WTC11 (cell line): ENCODE data around the gene QKI. TPM values are rescaled to one million over a fixed set of nuclear protein-coding genes. Genes with fewer than 3 reads are reported as not detected.

ENCODE experiments used
- ATAC-seq: fragments of 200-7000 bp; cut with Tn5 transposase; 2 replicates; pipeline ENCODE4 v1.10.0; 2021; ENCODE audit warnings: mild to moderate bottlenecking, moderate library complexity
- CTCF ChIA-PET: fragments of 300-600 bp; sonication (Branson Sonifier 250); formaldehyde crosslinking; loops from one replicate; lab custom pipeline; 2021; ENCODE audit warnings: antibody characterized with exemption; lab: Charles Lee
- POLR2A ChIA-PET: fragments of 350-600 bp; sonication (Branson Sonifier 250); formaldehyde crosslinking; loops from one replicate; lab custom pipeline; 2021; ENCODE audit warnings: antibody characterized with exemption; lab: Charles Lee
- DNase-seq: peaks from one replicate; pipeline ENCODE4 v3.0.0; 2021; ENCODE audit warnings: low spot score
- H3K27ac Mint-ChIP-seq: 2 replicates; pipeline ENCODE4 v1.8.0; 2021; ENCODE audit warnings: mixed read lengths
- H3K27me3 Mint-ChIP-seq: 2 replicates; pipeline ENCODE4 v1.8.0; 2021; ENCODE audit warnings: low read depth, mild to moderate bottlenecking, moderate library complexity, mixed read lengths
- H3K36me3 Mint-ChIP-seq: 2 replicates; pipeline ENCODE4 v1.8.0; 2021; ENCODE audit warnings: mixed read lengths
- H3K4me1 Mint-ChIP-seq: 2 replicates; pipeline ENCODE4 v1.8.0; 2022; ENCODE audit warnings: mixed read lengths
- H3K4me3 Mint-ChIP-seq: 2 replicates; pipeline ENCODE4 v1.8.0; 2021; ENCODE audit warnings: mild to moderate bottlenecking, moderate library complexity, mixed read lengths
- H3K9me3 Mint-ChIP-seq: 2 replicates; pipeline ENCODE4 v1.8.0; 2021; ENCODE audit warnings: mixed read lengths
- CREM ChIP-seq: sonication (generic); formaldehyde crosslinking; IDR thresholded peaks from 2 replicates; pipeline ENCODE4 v1.8.1; 2022; ENCODE audit warnings: mild to moderate bottlenecking, missing genetic modification reagents, moderate library complexity
- ETV6 ChIP-seq: sonication (generic); formaldehyde crosslinking; IDR thresholded peaks from 2 replicates; pipeline ENCODE4 v1.8.1; 2022; ENCODE audit warnings: mild to moderate bottlenecking, missing genetic modification reagents
- FOXJ3 ChIP-seq: sonication (generic); formaldehyde crosslinking; IDR thresholded peaks from 2 replicates; pipeline ENCODE4 v1.9.0; 2021; ENCODE audit warnings: missing genetic modification reagents, mild to moderate bottlenecking, borderline replicate concordance
- GRHL2 ChIP-seq: fragments of 250-450 bp; sonication (Bioruptor Pico); IDR thresholded peaks from 2 replicates; pipeline ENCODE4 v1.8.0; 2022; ENCODE audit warnings: mild to moderate bottlenecking, moderate library complexity; ENCODE audit not compliant: insufficient replicate concordance, severe bottlenecking
- JUN ChIP-seq: sonication (generic); formaldehyde crosslinking; IDR thresholded peaks from 2 replicates; pipeline ENCODE4 v1.8.0; 2023; ENCODE audit warnings: mild to moderate bottlenecking, missing genetic modification reagents
- NFYB ChIP-seq: sonication (generic); formaldehyde crosslinking; conservative IDR thresholded peaks from 2 replicates; pipeline ENCODE4 v1.8.0; 2022; ENCODE audit warnings: low read depth, missing genetic modification reagents
- RELA ChIP-seq: sonication (generic); formaldehyde crosslinking; IDR thresholded peaks from 2 replicates; pipeline ENCODE4 v1.8.1; 2022; ENCODE audit warnings: missing genetic modification reagents, mild to moderate bottlenecking, borderline replicate concordance
- ZNF138 ChIP-seq: sonication (generic); formaldehyde crosslinking; conservative IDR thresholded peaks from 2 replicates; pipeline ENCODE4 v1.8.1; 2022; ENCODE audit warnings: mild to moderate bottlenecking, moderate library complexity, missing genetic modification reagents
- ZNF317 ChIP-seq: sonication (generic); formaldehyde crosslinking; IDR thresholded peaks from 2 replicates; pipeline ENCODE4 v1.8.1; 2023; ENCODE audit warnings: low read depth, mild to moderate bottlenecking, moderate library complexity, missing genetic modification reagents, borderline replicate concordance
- ZNF416 ChIP-seq: fragments of 250-450 bp; sonication (Bioruptor Pico); IDR thresholded peaks from 2 replicates; pipeline ENCODE4 v1.9.0; 2021; ENCODE audit warnings: mild to moderate bottlenecking, inconsistent platforms
- ZNF532 ChIP-seq: fragments of 250-450 bp; sonication (Bioruptor Pico); IDR thresholded peaks from 2 replicates; pipeline ENCODE4 v1.9.0; 2021; ENCODE audit warnings: mild to moderate bottlenecking, borderline replicate concordance
- ZNF671 ChIP-seq: fragments of 250-450 bp; sonication (Bioruptor Pico); IDR thresholded peaks from 2 replicates; pipeline ENCODE4 v1.8.0; 2021; ENCODE audit warnings: mild to moderate bottlenecking
- total RNA-seq: library from RNA; stranded (reverse); gene quantifications from 3 replicates; pipeline ENCODE4 v1.2.3, GENCODE V29; 2021
- TF ChIP-seq, protein P1 (sequence below): sonication (generic); formaldehyde crosslinking; IDR thresholded peaks from 2 replicates; pipeline ENCODE4 v1.8.0; 2022; ENCODE audit warnings: mild to moderate bottlenecking, missing genetic modification reagents
- TF ChIP-seq, protein P2 (sequence below): fragments of 250-450 bp; sonication (Bioruptor Pico); IDR thresholded peaks from 2 replicates; pipeline ENCODE4 v1.9.0; 2021; ENCODE audit warnings: mild to moderate bottlenecking
- TF ChIP-seq, protein P3 (sequence below): sonication (generic); formaldehyde crosslinking; IDR thresholded peaks from 2 replicates; pipeline ENCODE4 v1.8.1; 2023; ENCODE audit warnings: mild to moderate bottlenecking, missing genetic modification reagents, moderate library complexity
- TF ChIP-seq, protein P4 (sequence below): sonication (generic); formaldehyde crosslinking; IDR thresholded peaks from 2 replicates; pipeline ENCODE4 v1.8.1; 2022; ENCODE audit warnings: mild to moderate bottlenecking, missing genetic modification reagents, moderate library complexity, borderline replicate concordance
- TF ChIP-seq, protein P5 (sequence below): sonication (generic); formaldehyde crosslinking; IDR thresholded peaks from 2 replicates; pipeline ENCODE4 v1.8.0; 2023; ENCODE audit warnings: missing genetic modification reagents

Gene QKI
- total RNA-seq, 1 experiment from 2014 or later: 145 TPM

- CTCF ChIA-PET: no interaction called here
- H3K9me3 Mint-ChIP-seq: peaks cover 6% of the 10 kb centered on the region
- ATAC-seq (no peak), DNase-seq (no peak)
- H3K27me3 Mint-ChIP-seq: no peaks in the 10 kb centered on the region
- H3K36me3 Mint-ChIP-seq: no peaks in the 10 kb centered on the region
- H3K27ac Mint-ChIP-seq: peak overlapping the region; percentile 3
- POLR2A ChIA-PET: no interaction called here
- peaks cover 33% of the 10 kb centered on the region for H3K4me1 Mint-ChIP-seq
- H3K4me3 Mint-ChIP-seq: no peak overlapping the region
- TF ChIP-seq GRHL2 (CRISPR knock-in tag): no peak
- TF ChIP-seq, all 79 proteins: peak for 0
Measured at GRCh38 chr6:163496205-163496604, 81.7 kb downstream of the QKI start.

DNA sequence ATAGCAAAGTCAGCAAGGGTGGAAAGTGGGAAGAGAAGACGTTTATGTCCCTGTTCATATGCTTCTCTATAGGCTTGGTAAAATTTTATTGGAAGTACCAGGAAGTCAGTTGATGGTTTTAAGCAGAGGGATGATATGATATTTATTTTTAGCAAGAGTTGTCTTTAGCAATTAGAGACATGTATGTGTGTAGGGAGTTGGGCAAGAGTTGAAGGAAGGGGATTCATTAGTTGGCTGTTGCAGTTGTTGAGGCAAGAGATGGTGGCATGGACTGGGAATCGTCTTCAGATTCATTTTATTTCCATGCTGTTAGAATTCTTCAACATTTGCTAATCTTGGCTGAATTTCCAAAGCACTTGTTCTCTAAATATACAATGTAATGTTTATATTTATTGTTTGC, 85.6 kb downstream of the QKI start:
- ATAC-seq: no peak
- peaks cover 28% of the 10 kb centered on the region for H3K36me3 Mint-ChIP-seq
- no peak overlapping the region for H3K4me3 Mint-ChIP-seq
- peaks cover 31% of the 10 kb centered on the region for H3K4me1 Mint-ChIP-seq
- TF ChIP-seq, protein P1, sequence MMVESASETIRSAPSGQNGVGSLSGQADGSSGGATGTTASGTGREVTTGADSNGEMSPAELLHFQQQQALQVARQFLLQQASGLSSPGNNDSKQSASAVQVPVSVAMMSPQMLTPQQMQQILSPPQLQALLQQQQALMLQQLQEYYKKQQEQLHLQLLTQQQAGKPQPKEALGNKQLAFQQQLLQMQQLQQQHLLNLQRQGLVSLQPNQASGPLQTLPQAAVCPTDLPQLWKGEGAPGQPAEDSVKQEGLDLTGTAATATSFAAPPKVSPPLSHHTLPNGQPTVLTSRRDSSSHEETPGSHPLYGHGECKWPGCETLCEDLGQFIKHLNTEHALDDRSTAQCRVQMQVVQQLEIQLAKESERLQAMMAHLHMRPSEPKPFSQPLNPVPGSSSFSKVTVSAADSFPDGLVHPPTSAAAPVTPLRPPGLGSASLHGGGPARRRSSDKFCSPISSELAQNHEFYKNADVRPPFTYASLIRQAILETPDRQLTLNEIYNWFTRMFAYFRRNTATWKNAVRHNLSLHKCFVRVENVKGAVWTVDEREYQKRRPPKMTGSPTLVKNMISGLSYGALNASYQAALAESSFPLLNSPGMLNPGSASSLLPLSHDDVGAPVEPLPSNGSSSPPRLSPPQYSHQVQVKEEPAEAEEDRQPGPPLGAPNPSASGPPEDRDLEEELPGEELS (CRISPR knock-in tag): no peak
- TF ChIP-seq, all 79 proteins: peak for 0
- no peak overlapping the region for H3K27ac Mint-ChIP-seq
- H3K27me3 Mint-ChIP-seq: no peaks in the 10 kb centered on the region
- no peak for DNase-seq
- CTCF ChIA-PET: no interaction called here
- peaks cover 33% of the 10 kb centered on the region for H3K9me3 Mint-ChIP-seq
- POLR2A ChIA-PET: no interaction called here

GRCh38 chr6:163501026-163501425, 86.5 kb downstream of the QKI start:
- H3K27ac Mint-ChIP-seq: no peak overlapping the region

More at GRCh38 chr6:163501026-163501425, 86.5 kb downstream of the QKI start:
- Mint-ChIP-seq H3K4me3 (no peak overlapping the region), H3K9me3 (peaks cover 43% of the 10 kb centered on the region), H3K27me3 (no peaks in the 10 kb centered on the region), H3K4me1 (peaks cover 25% of the 10 kb centered on the region), H3K36me3 (peaks cover 37% of the 10 kb centered on the region)
- ChIA-PET POLR2A (interaction anchor here (0.6 to 0.9 kb wide), 3 partner anchors 19 to 149 kb away, joined by 3 read pairs; no protein-coding TSS in a partner anchor), CTCF (interaction anchor here (0.6 to 1.0 kb wide), 2 partner anchors 44 to 1897 kb away, joined by 3 read pairs; no protein-coding TSS in a partner anchor)
- DNase-seq (no peak), ATAC-seq (no peak)
- TF ChIP-seq NFYB: no peak
- no peak for TF ChIP-seq ZNF532
- no peak for TF ChIP-seq JUN
- TF ChIP-seq, protein P1 (CRISPR knock-in tag): no peak
- no peak for TF ChIP-seq ZNF317
- TF ChIP-seq ETV6 (CRISPR knock-in tag): no peak
- TF ChIP-seq FOXJ3 (CRISPR knock-in tag): no peak
- no peak for TF ChIP-seq RELA
- TF ChIP-seq, protein P2, sequence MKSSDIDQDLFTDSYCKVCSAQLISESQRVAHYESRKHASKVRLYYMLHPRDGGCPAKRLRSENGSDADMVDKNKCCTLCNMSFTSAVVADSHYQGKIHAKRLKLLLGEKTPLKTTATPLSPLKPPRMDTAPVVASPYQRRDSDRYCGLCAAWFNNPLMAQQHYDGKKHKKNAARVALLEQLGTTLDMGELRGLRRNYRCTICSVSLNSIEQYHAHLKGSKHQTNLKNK: no peak
- TF ChIP-seq, protein P3, sequence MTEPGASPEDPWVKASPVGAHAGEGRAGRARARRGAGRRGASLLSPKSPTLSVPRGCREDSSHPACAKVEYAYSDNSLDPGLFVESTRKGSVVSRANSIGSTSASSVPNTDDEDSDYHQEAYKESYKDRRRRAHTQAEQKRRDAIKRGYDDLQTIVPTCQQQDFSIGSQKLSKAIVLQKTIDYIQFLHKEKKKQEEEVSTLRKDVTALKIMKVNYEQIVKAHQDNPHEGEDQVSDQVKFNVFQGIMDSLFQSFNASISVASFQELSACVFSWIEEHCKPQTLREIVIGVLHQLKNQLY: no peak
- TF ChIP-seq ZNF416 (CRISPR knock-in tag): no peak
- TF ChIP-seq CREM (CRISPR knock-in tag): no peak
- TF ChIP-seq, protein P4, sequence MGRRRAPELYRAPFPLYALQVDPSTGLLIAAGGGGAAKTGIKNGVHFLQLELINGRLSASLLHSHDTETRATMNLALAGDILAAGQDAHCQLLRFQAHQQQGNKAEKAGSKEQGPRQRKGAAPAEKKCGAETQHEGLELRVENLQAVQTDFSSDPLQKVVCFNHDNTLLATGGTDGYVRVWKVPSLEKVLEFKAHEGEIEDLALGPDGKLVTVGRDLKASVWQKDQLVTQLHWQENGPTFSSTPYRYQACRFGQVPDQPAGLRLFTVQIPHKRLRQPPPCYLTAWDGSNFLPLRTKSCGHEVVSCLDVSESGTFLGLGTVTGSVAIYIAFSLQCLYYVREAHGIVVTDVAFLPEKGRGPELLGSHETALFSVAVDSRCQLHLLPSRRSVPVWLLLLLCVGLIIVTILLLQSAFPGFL: no peak
- TF ChIP-seq GRHL2 (CRISPR knock-in tag): no peak
- no peak for TF ChIP-seq ZNF671 (CRISPR knock-in tag)
- TF ChIP-seq, protein P5, sequence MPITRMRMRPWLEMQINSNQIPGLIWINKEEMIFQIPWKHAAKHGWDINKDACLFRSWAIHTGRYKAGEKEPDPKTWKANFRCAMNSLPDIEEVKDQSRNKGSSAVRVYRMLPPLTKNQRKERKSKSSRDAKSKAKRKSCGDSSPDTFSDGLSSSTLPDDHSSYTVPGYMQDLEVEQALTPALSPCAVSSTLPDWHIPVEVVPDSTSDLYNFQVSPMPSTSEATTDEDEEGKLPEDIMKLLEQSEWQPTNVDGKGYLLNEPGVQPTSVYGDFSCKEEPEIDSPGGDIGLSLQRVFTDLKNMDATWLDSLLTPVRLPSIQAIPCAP (CRISPR knock-in tag): no peak
- no peak for TF ChIP-seq ZNF138 (CRISPR knock-in tag)
